Fibroblast of the aortic adventitia (primary cell): ENCODE measurements around the gene NATD1. TPM values are rescaled to one million over a fixed set of nuclear protein-coding genes. Genes with fewer than 3 reads are reported as not detected.

Experiments
- DNase-seq: peaks from one replicate; pipeline ENCODE4 v3.0.0-alpha.2; 2010; ENCODE audit warnings: low read depth
- H3K4me3 ChIP-seq: 2 replicates; pipeline ENCODE4 v1.5.1; 2011; ENCODE audit warnings: low read depth, mild to moderate bottlenecking, control low read depth, low read length, moderate library complexity
- total RNA-seq: library from RNA; depleted of rRNA; stranded (reverse); fragments of >200 nt; gene quantifications from 2 replicates; pipeline ENCODE4 v1.2.3, GENCODE V29; 2012; ENCODE audit warnings: low replicate concordance
- TF ChIP-seq, protein P1 (sequence below): IDR thresholded peaks from 2 replicates; pipeline ENCODE4 v1.5.1; 2011; ENCODE audit warnings: mild to moderate bottlenecking, low read length, control low read depth, inconsistent platforms; ENCODE audit not compliant: insufficient read depth

The NATD1 gene
- total RNA-seq, 1 donor = 3.1 TPM

DNA sequence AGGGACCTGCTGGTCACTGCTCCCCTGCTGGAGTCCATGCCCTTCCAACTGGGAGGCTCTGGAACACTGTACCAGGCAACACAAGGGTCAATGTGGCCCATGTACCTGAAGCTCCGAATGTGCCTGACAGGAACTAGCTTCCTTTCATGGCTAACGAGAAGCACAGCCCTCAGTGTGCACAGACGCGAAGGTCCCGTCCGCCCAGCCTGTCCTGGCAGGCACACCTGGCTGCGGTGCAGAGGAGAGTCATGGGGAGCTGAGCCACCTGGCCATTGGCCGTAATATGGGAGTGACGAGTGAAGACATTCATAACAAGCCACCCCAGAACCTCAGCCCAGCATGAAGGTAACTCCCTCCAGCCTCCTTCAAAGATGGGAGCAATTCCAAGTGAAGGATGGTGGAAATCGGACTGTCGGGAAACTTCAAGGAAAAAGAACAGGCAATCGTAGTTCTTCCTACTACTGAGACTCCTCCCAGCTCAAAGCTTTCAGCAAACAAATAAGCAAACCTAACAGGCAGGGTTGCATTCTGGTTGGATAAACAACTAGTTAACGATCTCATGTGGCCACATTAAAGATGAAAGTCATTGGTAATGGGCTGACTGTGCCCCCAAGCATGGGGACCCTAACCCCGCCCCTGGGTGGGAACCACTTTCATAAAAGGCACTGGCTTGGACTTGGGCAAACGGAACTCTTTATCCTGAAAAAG is 52.5 kb downstream of the NATD1 start:
- no peak overlapping the region for H3K4me3 ChIP-seq
- TF ChIP-seq, protein P1, sequence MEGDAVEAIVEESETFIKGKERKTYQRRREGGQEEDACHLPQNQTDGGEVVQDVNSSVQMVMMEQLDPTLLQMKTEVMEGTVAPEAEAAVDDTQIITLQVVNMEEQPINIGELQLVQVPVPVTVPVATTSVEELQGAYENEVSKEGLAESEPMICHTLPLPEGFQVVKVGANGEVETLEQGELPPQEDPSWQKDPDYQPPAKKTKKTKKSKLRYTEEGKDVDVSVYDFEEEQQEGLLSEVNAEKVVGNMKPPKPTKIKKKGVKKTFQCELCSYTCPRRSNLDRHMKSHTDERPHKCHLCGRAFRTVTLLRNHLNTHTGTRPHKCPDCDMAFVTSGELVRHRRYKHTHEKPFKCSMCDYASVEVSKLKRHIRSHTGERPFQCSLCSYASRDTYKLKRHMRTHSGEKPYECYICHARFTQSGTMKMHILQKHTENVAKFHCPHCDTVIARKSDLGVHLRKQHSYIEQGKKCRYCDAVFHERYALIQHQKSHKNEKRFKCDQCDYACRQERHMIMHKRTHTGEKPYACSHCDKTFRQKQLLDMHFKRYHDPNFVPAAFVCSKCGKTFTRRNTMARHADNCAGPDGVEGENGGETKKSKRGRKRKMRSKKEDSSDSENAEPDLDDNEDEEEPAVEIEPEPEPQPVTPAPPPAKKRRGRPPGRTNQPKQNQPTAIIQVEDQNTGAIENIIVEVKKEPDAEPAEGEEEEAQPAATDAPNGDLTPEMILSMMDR = no peak
- DNase-seq = no peak

DNA sequence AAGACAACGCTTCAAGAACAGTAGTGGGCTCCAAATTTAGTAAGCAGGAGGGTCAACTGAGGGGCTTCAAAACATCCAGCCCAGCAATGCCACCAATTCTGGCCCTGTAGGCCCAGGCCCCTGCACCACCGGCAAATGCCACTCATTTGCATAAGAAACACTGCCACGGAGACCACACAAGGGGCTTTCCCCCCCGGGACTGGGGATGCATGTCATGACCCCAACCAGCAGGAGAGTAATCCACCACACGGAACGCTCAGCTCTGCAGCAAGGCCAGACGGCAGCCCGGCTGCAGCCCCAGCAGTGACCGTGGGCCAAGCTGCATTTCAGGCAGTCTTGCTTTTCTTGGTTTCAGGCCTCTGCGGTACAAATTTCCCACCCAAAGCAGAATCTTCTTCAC is 53.4 kb downstream of the NATD1 start:
- no peak for DNase-seq
- no peak overlapping the region for H3K4me3 ChIP-seq
- TF ChIP-seq, protein P1 = no peak

DNA sequence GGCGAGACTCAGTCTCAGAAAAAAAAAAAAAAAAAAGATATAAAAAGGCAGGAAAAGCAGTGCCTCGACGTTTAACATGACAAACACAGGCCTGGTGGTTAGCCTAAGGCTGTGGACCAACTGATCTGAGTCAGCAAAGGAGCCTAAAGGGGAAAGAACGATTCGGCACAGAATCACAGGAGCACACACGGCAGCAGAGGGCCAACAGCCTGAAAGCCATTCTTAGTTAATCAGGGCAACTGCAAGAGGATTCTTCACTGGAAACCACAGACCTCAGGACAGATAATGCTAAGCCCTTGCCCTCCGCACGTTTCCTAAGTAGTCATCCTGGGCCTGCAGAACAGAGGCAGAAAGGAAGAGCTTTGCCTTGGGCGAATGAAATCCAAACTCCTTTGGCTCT is 53.9 kb downstream of the NATD1 start:
- DNase-seq = peak; percentile 79
- TF ChIP-seq, protein P1 = no peak
- H3K4me3 ChIP-seq = no peak overlapping the region

DNA sequence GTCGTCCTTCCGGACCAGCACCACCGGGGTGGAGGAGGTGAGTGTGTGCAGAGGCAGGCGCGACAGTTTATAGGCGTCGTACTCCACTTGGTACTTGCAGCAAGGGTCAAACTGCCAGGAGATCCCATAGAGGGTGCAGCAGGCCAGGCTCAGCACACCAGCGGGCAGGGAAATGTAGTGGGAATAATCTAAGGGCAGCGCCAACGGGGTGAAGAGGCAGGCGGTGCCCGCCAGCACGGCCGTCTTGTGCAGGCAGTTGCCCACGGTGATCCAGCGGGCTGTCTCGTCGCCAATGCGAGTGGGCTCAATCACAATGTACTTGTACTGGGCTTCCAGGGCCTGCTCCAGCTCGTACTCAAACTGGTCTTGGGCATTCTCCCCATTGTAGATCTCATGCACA is 54.8 kb downstream of the NATD1 start:
- TF ChIP-seq, protein P1 = no peak
- no peak overlapping the region for H3K4me3 ChIP-seq
- no peak for DNase-seq

DNA sequence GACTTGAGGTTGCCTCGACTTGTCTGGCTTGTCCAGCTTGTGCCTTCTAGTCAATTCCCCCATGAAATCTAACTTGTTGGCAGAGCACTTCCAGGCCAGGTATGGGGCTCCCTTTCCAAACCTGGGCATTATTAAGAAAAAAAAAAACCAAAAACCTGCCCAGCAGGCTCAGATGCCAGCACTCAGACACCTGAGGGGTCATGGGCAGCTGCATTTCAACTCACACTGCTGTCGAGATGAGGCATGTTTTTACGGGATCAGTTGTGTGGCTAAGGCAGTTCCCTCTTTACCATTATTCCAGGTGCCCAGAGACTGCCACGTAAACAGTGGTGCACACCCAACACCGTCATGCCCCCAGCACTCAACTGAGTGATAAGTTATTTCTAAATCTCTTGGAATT is 57.1 kb downstream of the NATD1 start:
- DNase-seq = no peak
- H3K4me3 ChIP-seq = no peak overlapping the region
- TF ChIP-seq, protein P1 = no peak

DNA sequence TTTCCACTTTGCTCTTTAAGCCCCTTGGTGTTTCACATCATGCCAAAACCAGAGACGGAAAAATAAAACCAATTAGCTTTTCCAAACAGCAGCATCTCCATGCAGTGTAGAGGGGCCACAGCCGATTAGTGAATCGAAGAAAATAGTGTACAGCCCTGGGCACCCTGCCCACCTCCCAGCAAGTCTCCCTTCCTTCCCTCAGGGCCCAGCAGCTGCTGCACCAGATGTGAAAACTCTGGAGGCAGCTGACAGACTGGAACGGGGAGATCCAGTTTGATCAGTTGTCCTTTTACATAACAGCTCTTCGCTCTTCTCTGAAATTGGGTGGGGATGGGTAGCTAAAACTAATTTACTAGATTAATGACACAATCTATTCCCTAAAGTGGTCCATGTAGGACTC is 58.5 kb downstream of the NATD1 start:
- H3K4me3 ChIP-seq = no peak overlapping the region
- TF ChIP-seq, protein P1 = no peak
- peak; percentile 51 for DNase-seq

DNA sequence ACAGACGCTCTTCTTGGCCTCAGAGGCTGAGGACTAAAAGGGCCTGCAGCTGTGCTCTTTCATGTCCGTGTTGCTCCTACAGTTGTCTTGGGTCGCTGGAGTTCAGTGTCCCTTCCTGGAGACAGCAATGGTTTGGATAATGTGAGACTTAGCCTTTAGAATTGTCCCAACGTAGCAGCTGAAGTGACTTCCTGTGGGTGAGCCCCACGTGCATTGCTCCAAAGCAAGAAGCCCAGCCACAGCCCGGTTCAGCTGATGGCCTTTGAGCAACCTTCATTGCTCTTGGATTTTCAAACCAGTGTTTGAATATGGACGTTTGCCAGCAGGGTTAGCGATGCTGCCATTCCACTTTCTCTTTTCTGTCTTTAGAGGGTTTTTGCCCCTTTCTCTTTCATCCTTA is 59.0 kb downstream of the NATD1 start:
- H3K4me3 ChIP-seq = no peak overlapping the region
- no peak for DNase-seq
- TF ChIP-seq, protein P1 = no peak
